ENCODE measurements around the gene ACSF3. TPM values are rescaled to one million over a fixed set of nuclear protein-coding genes. Genes with fewer than 3 reads are reported as not detected.

The ACSF3 gene
- total RNA-seq, 1 experiment from 2014 or later, result 55.2 TPM

DNA sequence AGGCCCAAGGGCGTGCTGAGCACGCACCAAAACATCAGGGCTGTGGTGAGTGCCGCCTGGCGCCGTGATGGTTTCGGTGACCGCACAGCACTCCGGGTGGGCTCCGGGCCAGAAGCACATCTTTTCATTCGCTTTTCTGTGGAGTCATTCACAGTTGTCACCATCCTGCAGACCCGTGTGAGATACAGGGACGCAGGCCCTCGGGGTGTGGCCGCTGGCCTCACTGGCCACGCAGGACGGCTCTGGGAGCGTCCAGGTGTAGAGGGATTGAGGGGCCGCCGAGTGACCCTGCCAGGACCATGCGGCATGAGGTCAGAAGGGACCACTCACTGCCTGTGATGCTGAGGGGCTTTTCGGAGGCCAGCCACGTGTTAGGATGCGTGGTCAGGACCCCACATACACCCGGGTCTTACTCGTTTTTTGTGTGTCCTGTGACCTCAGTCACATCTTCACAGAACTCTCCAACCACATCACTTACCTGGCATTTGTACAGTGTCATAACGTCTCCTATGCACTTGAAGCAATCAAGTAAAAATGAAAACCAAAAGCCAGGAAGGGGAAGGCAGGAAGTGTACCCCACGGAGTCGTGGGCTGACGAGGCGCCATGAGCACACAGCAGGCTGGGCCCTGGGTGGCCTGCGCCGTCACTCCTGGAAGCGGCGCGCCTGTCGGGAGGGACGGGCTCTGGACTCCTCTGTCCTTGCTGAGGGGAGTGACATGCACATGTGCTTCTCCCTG, 7.8 kb downstream of the ACSF3 start:
- H3K4me3 Mint-ChIP-seq (ENCODE audit: unreplicated experiment), result no peak overlapping the region
- no peaks in the 10 kb centered on the region for H3K9me3 Mint-ChIP-seq (ENCODE audit: unreplicated experiment)
- H3K36me3 Mint-ChIP-seq (ENCODE audit: insufficient read depth, unreplicated experiment), result peaks cover 40% of the 10 kb centered on the region
- H3K27me3 Mint-ChIP-seq (ENCODE audit: insufficient read depth, unreplicated experiment), result no peaks in the 10 kb centered on the region
- DNase-seq, result no peak
- Histone ChIP-seq H3K4me1 (peaks cover 33% of the 10 kb centered on the region), H3K36me3 (ENCODE audit: control insufficient read depth, insufficient read depth, low read length) (peaks cover 6% of the 10 kb centered on the region), H3K4me3 (ENCODE audit: low read depth, low read length) (no peak overlapping the region), H3K9me3 (no peaks in the 10 kb centered on the region), H3K27me3 (replicated peaks; ENCODE audit: control insufficient read depth, insufficient read depth, low read length) (no peaks in the 10 kb centered on the region)
- H3K27ac Mint-ChIP-seq (ENCODE audit: unreplicated experiment), result no peak overlapping the region
- TF ChIP-seq, protein P1, sequence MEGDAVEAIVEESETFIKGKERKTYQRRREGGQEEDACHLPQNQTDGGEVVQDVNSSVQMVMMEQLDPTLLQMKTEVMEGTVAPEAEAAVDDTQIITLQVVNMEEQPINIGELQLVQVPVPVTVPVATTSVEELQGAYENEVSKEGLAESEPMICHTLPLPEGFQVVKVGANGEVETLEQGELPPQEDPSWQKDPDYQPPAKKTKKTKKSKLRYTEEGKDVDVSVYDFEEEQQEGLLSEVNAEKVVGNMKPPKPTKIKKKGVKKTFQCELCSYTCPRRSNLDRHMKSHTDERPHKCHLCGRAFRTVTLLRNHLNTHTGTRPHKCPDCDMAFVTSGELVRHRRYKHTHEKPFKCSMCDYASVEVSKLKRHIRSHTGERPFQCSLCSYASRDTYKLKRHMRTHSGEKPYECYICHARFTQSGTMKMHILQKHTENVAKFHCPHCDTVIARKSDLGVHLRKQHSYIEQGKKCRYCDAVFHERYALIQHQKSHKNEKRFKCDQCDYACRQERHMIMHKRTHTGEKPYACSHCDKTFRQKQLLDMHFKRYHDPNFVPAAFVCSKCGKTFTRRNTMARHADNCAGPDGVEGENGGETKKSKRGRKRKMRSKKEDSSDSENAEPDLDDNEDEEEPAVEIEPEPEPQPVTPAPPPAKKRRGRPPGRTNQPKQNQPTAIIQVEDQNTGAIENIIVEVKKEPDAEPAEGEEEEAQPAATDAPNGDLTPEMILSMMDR (IDR thresholded peaks at IDR 0.05; ENCODE audit: insufficient read depth in 1 of 2, low read depth in 1 of 2, low read length in 1 of 2, severe bottlenecking in 1 of 2, unreplicated experiment in 1 of 2), result no peak
- ChIA-PET CTCF (no interaction called here), POLR2A (no interaction called here)
- intact Hi-C loops (cut with micrococcal nuclease; ENCODE audit: unreplicated experiment), result no loop called here
- H3K4me1 Mint-ChIP-seq (ENCODE audit: low read depth, unreplicated experiment), result peaks cover 25% of the 10 kb centered on the region
- BruUV-seq (replicated peaks), result no TSS peak

DNA sequence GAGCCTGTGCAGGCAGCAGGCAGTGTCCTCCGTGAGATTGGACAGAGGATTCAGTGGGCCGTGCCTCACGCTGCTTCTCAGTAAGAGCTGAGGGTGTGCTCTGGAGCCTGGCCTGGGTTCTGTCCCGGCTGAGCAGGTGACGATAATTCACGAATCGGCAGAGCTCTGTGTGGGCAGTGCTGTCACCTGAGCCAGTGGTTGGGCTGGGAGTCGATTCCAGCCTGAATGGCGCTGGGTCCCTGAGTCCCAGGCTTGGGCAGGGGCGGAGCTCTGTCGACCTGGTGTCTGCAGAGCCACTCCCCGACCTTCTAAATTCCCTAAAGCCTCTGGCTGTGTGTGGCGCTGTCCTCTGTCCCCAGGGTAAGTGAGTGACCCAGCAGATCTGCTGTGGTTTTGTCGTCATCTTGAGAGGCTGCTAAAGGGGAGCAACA, 8.4 kb downstream of the ACSF3 start:
- peaks cover 6% of the 10 kb centered on the region for H3K36me3 ChIP-seq (ENCODE audit: control insufficient read depth, insufficient read depth, low read length)
- no peaks in the 10 kb centered on the region for H3K27me3 ChIP-seq (replicated peaks; ENCODE audit: control insufficient read depth, insufficient read depth, low read length)
- TF ChIP-seq, protein P1 (IDR thresholded peaks at IDR 0.05; ENCODE audit: insufficient read depth in 1 of 2, low read depth in 1 of 2, low read length in 1 of 2, severe bottlenecking in 1 of 2, unreplicated experiment in 1 of 2), result no peak
- ChIA-PET CTCF (no interaction called here), POLR2A (no interaction called here)
- no peak overlapping the region for H3K4me3 ChIP-seq (ENCODE audit: low read depth, low read length)
- peaks cover 33% of the 10 kb centered on the region for H3K4me1 ChIP-seq
- peaks cover 34% of the 10 kb centered on the region for H3K36me3 Mint-ChIP-seq (ENCODE audit: insufficient read depth, unreplicated experiment)
- peaks cover 25% of the 10 kb centered on the region for H3K4me1 Mint-ChIP-seq (ENCODE audit: low read depth, unreplicated experiment)
- H3K4me3 Mint-ChIP-seq (ENCODE audit: unreplicated experiment), result no peak overlapping the region
- no peaks in the 10 kb centered on the region for H3K27me3 Mint-ChIP-seq (ENCODE audit: insufficient read depth, unreplicated experiment)
- intact Hi-C loops (cut with micrococcal nuclease; ENCODE audit: unreplicated experiment), result no loop called here
- H3K9me3 Mint-ChIP-seq (ENCODE audit: unreplicated experiment), result no peaks in the 10 kb centered on the region
- no TSS peak for BruUV-seq (replicated peaks)
- no peak for DNase-seq
- H3K9me3 ChIP-seq, result no peaks in the 10 kb centered on the region
- no peak overlapping the region for H3K27ac Mint-ChIP-seq (ENCODE audit: unreplicated experiment)

DNA sequence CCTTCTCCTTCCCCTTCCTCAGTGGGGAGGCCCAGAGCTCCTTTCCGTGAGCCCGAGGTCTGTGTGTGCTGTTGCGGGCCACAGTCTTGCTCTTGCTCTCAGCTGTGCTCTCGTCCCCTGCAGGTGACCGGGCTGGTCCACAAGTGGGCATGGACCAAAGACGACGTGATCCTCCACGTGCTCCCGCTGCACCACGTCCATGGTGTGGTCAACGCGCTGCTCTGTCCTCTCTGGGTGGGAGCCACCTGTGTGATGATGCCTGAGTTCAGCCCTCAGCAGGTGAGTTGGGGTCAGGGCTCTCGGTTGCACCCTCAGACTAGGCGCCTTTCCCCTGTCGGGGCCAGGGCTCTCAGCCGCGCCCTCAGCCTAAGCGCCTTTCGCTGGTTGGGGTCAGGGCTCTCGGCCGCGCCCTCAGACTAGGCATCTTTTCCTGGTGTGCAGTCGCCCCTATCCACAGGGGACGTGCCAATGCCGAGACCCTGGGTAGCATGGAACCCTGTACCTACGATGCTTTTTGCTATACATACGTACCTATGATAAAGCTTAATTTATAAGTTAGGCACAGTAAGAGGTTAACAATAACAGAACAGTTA, 8.9 kb downstream of the ACSF3 start:
- Histone ChIP-seq H3K36me3 (ENCODE audit: control insufficient read depth, insufficient read depth, low read length) (peaks cover 6% of the 10 kb centered on the region), H3K9me3 (no peaks in the 10 kb centered on the region), H3K4me3 (ENCODE audit: low read depth, low read length) (no peak overlapping the region), H3K4me1 (peaks cover 29% of the 10 kb centered on the region), H3K27me3 (replicated peaks; ENCODE audit: control insufficient read depth, insufficient read depth, low read length) (no peaks in the 10 kb centered on the region)
- no TSS peak for BruUV-seq (replicated peaks)
- intact Hi-C loops (cut with micrococcal nuclease; ENCODE audit: unreplicated experiment), result no loop called here
- TF ChIP-seq, protein P1 (IDR thresholded peaks at IDR 0.05; ENCODE audit: insufficient read depth in 1 of 2, low read depth in 1 of 2, low read length in 1 of 2, severe bottlenecking in 1 of 2, unreplicated experiment in 1 of 2), result no peak
- no peak overlapping the region for H3K4me3 Mint-ChIP-seq (ENCODE audit: unreplicated experiment)
- DNase-seq, result no peak
- H3K27ac Mint-ChIP-seq (ENCODE audit: unreplicated experiment), result peak overlapping the region; percentile 24
- ChIA-PET POLR2A (no interaction called here), CTCF (interaction anchor here (1.0 kb wide), 1 partner anchor 114 kb away, joined by 5 read pairs; no protein-coding TSS in a partner anchor)
- H3K27me3 Mint-ChIP-seq (ENCODE audit: insufficient read depth, unreplicated experiment), result no peaks in the 10 kb centered on the region
- H3K4me1 Mint-ChIP-seq (ENCODE audit: low read depth, unreplicated experiment), result peaks cover 21% of the 10 kb centered on the region
- H3K36me3 Mint-ChIP-seq (ENCODE audit: insufficient read depth, unreplicated experiment), result peaks cover 33% of the 10 kb centered on the region
- H3K9me3 Mint-ChIP-seq (ENCODE audit: unreplicated experiment), result no peaks in the 10 kb centered on the region
